IMR-90 (cell line): ENCODE measurements around the gene TNRC6A. TPM values are rescaled to one million over a fixed set of nuclear protein-coding genes. Genes with fewer than 3 reads are reported as not detected.

Experiments used
- ATAC-seq: fragments of 200-7000 bp; cut with Tn5 transposase; 2 replicates; pipeline ENCODE4 v1.9.1; 2020; ENCODE audit warnings: low read depth, mild to moderate bottlenecking, moderate library complexity
- BruUV-seq: library from RNA; stranded (reverse); fragments of 400-500 nt; replicated peaks from 2 replicates; lab custom pipeline; 2021; lab: Mats Ljungman, UMichigan
- CTCF ChIA-PET: fragments of 300-600 bp; formaldehyde crosslinking; extraction: SDS; loops from one replicate; lab custom pipeline; 2021; ENCODE audit warnings: antibody characterized with exemption; lab: Yijun Ruan, JAX
- POLR2A ChIA-PET: fragments of 300-600 bp; sonication (Branson Sonifier 250); formaldehyde crosslinking; loops from one replicate; lab custom pipeline; 2022; ENCODE audit warnings: antibody characterized with exemption; ENCODE audit not compliant: unreplicated experiment; lab: Charles Lee
- DNase-seq: peaks from one replicate; pipeline ENCODE4 v3.0.0; 2013
- H2AFZ ChIP-seq: replicated peaks from 2 replicates; pipeline ENCODE3; 2013; ENCODE audit warnings: low read length, mild to moderate bottlenecking; ENCODE audit not compliant: poor library complexity
- H2AK5ac ChIP-seq: 2 replicates; pipeline ENCODE4 v1.6.1; 2013; ENCODE audit warnings: low read depth, low read length, inconsistent platforms
- H2AK9ac ChIP-seq: replicated peaks from 2 replicates; pipeline ENCODE3; 2013; ENCODE audit warnings: mild to moderate bottlenecking, low read depth, low read length, moderate library complexity; ENCODE audit not compliant: poor library complexity
- H2BK120ac ChIP-seq: 2 replicates; pipeline ENCODE4 v1.6.1; 2013; ENCODE audit warnings: low read depth, low read length, inconsistent platforms
- H2BK15ac ChIP-seq: 3 replicates; pipeline ENCODE4 v1.6.1; 2013; ENCODE audit warnings: low read depth, low read length, inconsistent platforms
- H2BK20ac ChIP-seq: 2 replicates; pipeline ENCODE4 v1.6.1; 2013; ENCODE audit warnings: low read depth, mild to moderate bottlenecking, inconsistent platforms, low read length, moderate library complexity
- H2BK5ac ChIP-seq: 2 replicates; pipeline ENCODE4 v1.6.1; 2013; ENCODE audit warnings: mild to moderate bottlenecking, low read depth, low read length, inconsistent platforms; ENCODE audit not compliant: poor library complexity, severe bottlenecking
- H3K14ac ChIP-seq: replicated peaks from 2 replicates; pipeline ENCODE4 v1.6.1; 2013; ENCODE audit warnings: low read depth, low read length, inconsistent platforms
- H3K18ac ChIP-seq: 2 replicates; pipeline ENCODE4 v1.6.1; 2013; ENCODE audit warnings: low read depth, low read length, control low read depth
- H3K23ac ChIP-seq: 2 replicates; pipeline ENCODE4 v1.6.1; 2013; ENCODE audit warnings: low read depth, low read length, inconsistent platforms
- H3K27ac ChIP-seq: 2 replicates; pipeline ENCODE4 v1.5.1; 2013; ENCODE audit warnings: mild to moderate bottlenecking, control low read depth, low read length; ENCODE audit not compliant: insufficient read depth
- H3K27me3 ChIP-seq: 2 replicates; pipeline ENCODE4 v1.6.1; 2013; ENCODE audit warnings: low read length; ENCODE audit not compliant: control insufficient read depth, insufficient read depth
- H3K36me3 ChIP-seq: 2 replicates; pipeline ENCODE4 v1.6.1; 2013; ENCODE audit warnings: low read length, mixed read lengths; ENCODE audit not compliant: control insufficient read depth, insufficient read depth
- H3K4ac ChIP-seq: 2 replicates; pipeline ENCODE4 v1.6.1; 2013; ENCODE audit warnings: low read depth, low read length, inconsistent platforms
- H3K4me1 ChIP-seq: 2 replicates; pipeline ENCODE4 v1.6.1; 2013; ENCODE audit warnings: low read length, mixed read lengths; ENCODE audit not compliant: control insufficient read depth, insufficient read depth
- H3K4me2 ChIP-seq: 2 replicates; pipeline ENCODE4 v1.6.1; 2013; ENCODE audit warnings: low read depth, mild to moderate bottlenecking, control low read depth, low read length, moderate library complexity
- H3K4me3 ChIP-seq: 2 replicates; pipeline ENCODE4 v1.5.1; 2013; ENCODE audit warnings: low read depth, mild to moderate bottlenecking, control low read depth, low read length, moderate library complexity; ENCODE audit not compliant: insufficient read depth
- H3K56ac ChIP-seq: 2 replicates; pipeline ENCODE4 v1.6.1; 2013; ENCODE audit warnings: low read length, inconsistent platforms; ENCODE audit not compliant: insufficient read depth; ENCODE audit errors: extremely low read depth
- H3K79me1 ChIP-seq, 2 experiments: 2 replicates each; pipeline ENCODE4 v1.6.1; 2013; ENCODE audit warnings: low read length in 2 of 2, inconsistent platforms in 1 of 2, low read depth in 1 of 2
- H3K9ac ChIP-seq: 2 replicates; pipeline ENCODE4 v1.6.1; 2013; ENCODE audit warnings: low read depth, low read length, control low read depth
- H3K9me1 ChIP-seq: 2 replicates; pipeline ENCODE4 v1.6.1; 2013; ENCODE audit warnings: low read length, inconsistent platforms; ENCODE audit not compliant: insufficient read depth
- H3K9me3 ChIP-seq: 2 replicates; pipeline ENCODE4 v1.6.1; 2013; ENCODE audit warnings: low read length; ENCODE audit not compliant: control insufficient read depth, insufficient read depth
- H4K20me1 ChIP-seq: 2 replicates; pipeline ENCODE4 v1.6.1; 2013; ENCODE audit warnings: low read length, inconsistent platforms; ENCODE audit not compliant: insufficient read depth
- H4K5ac ChIP-seq: 2 replicates; pipeline ENCODE4 v1.6.1; 2013; ENCODE audit warnings: mild to moderate bottlenecking, low read depth, low read length, control low read depth
- H4K8ac ChIP-seq, 2 experiments: 2 replicates each; pipeline ENCODE4 v1.6.1; 2013; ENCODE audit warnings: low read depth in 2 of 2, low read length in 2 of 2, control low read depth in 1 of 2, inconsistent platforms in 1 of 2
- H4K91ac ChIP-seq: 2 replicates; pipeline ENCODE4 v1.6.1; 2013; ENCODE audit warnings: low read depth, low read length, inconsistent platforms; ENCODE audit not compliant: insufficient read depth
- BHLHE40 ChIP-seq: fragments of 150-350 bp; IDR thresholded peaks from 2 replicates; pipeline ENCODE4 v1.6.1; 2016; ENCODE audit warnings: mild to moderate bottlenecking, low read depth, low read length
- CEBPB ChIP-seq: IDR thresholded peaks from 2 replicates; pipeline ENCODE4 v1.6.1; 2012; ENCODE audit warnings: low read depth, low read length, improper control_type of control experiment
- CTCF ChIP-seq: conservative IDR thresholded peaks from 2 replicates; pipeline ENCODE4 v1.5.1; 2012; ENCODE audit warnings: mild to moderate bottlenecking, low read depth, low read length, improper control_type of control experiment
- ELK1 ChIP-seq: fragments of 150-350 bp; IDR thresholded peaks from 2 replicates; pipeline ENCODE4 v1.6.1; 2016; ENCODE audit warnings: low read depth, mild to moderate bottlenecking, low read length, moderate library complexity, borderline replicate concordance
- MAFK ChIP-seq: IDR thresholded peaks from 2 replicates; pipeline ENCODE4 v1.6.1; 2012; ENCODE audit warnings: low read depth, low read length, improper control_type of control experiment
- MXI1 ChIP-seq: IDR thresholded peaks from 2 replicates; pipeline ENCODE4 v1.6.1; 2012; ENCODE audit warnings: low read depth, mild to moderate bottlenecking, low read length, moderate library complexity, borderline replicate concordance
- NFE2L2 ChIP-seq: fragments of 150-350 bp; IDR thresholded peaks from 2 replicates; pipeline ENCODE4 v1.6.1; 2016; ENCODE audit warnings: low read depth, mild to moderate bottlenecking, low read length
- POLR2A ChIP-seq: IDR thresholded peaks from 2 replicates; pipeline ENCODE4 v1.6.1; 2012; ENCODE audit warnings: mild to moderate bottlenecking, low read depth, low read length
- USF2 ChIP-seq: fragments of 150-350 bp; IDR thresholded peaks from 2 replicates; pipeline ENCODE4 v1.6.1; 2017; ENCODE audit warnings: mild to moderate bottlenecking, antibody characterized with exemption, low read length, low read depth
- WGBS, 2 experiments: methylation state at CpG; one replicate each; pipeline versions ENCODE4 v1.1.5 to v1.1.7; 2013; ENCODE audit warnings: missing lambda C conversion rate in 2 of 2; ENCODE audit not compliant: insufficient read length in 1 of 2; ENCODE audit errors: extremely low coverage in 2 of 2; 5-methylcytosine and 5-hydroxymethylcytosine counted together
- dilution Hi-C: fragments of 300-500 bp; cut with HindIII; formaldehyde crosslinking; loops from one replicate; pipeline ENCODE4 v1.14.3; 2018; ENCODE audit warnings: low sequenced_read_pairs; ENCODE audit not compliant: unreplicated experiment
- in situ Hi-C: fragments of 300-500 bp; cut with MboI; formaldehyde crosslinking; loops from 3 replicates; pipeline ENCODE4 v1.14.3; 2019; ENCODE audit warnings: low sequenced_read_pairs, inconsistent platforms, mixed read lengths
- intact Hi-C: fragments of 100-400 bp; cut with micrococcal nuclease; formaldehyde crosslinking; loops from 2 replicates; pipeline ENCODE4 v1.10.0; 2022
- polyA plus RNA-seq, 3 experiments: library from polyadenylated mRNA; depleted of rRNA; stranded (reverse); fragments of >200 nt; gene quantifications; 2 replicates each; pipeline ENCODE4 v1.2.3, GENCODE V29; 2012; ENCODE audit warnings: low replicate concordance in 1 of 3
- total RNA-seq: library from RNA; depleted of rRNA; stranded (reverse); fragments of >200 nt; gene quantifications from 2 replicates; pipeline ENCODE4 v1.2.3, GENCODE V29; 2012

Gene TNRC6A
- total and polyA plus RNA-seq, 2 of the 4 experiments (the other 2 are of a cell fraction), result 32.4 to 42.3 TPM

GRCh38 chr16:24846548-24847357, 117.3 kb downstream of the TNRC6A start (continued):
- no peak for TF ChIP-seq ELK1

- H3K27me3 ChIP-seq, result no peaks in the 10 kb centered on the region
- H3K4me2 ChIP-seq, result no peak overlapping the region
- BruUV-seq, result no TSS peak
- no peak overlapping the region for H2AK9ac ChIP-seq
- WGBS, 2 experiments, result no CpG with 5 or more reads among the region's 3 CpGs
- no peak overlapping the region for H2BK15ac ChIP-seq
- no peak overlapping the region for H2BK120ac ChIP-seq
- intact Hi-C loops, result no loop called here
- no peak overlapping the region for H3K56ac ChIP-seq
- H2BK5ac ChIP-seq, result no peak overlapping the region
- no peak overlapping the region for H4K5ac ChIP-seq
- no peak for DNase-seq
- peaks cover 7% of the 10 kb centered on the region for H3K4me1 ChIP-seq
- POLR2A ChIA-PET, result no interaction called here
- H4K91ac ChIP-seq, result no peak overlapping the region
- in situ Hi-C loops, result no loop called here
- CTCF ChIA-PET, result no interaction called here
- no peak overlapping the region for H2AK5ac ChIP-seq
- no peak overlapping the region for H4K8ac ChIP-seq
- no peaks in the 10 kb centered on the region for H3K36me3 ChIP-seq
- H3K14ac ChIP-seq, result no peak overlapping the region
- H3K23ac ChIP-seq, result no peak overlapping the region
- H2BK20ac ChIP-seq, result peak overlapping the region; percentile 53; the same call in 1 of the 2 replicates
- H3K9me3 ChIP-seq, result no peaks in the 10 kb centered on the region
- no peak overlapping the region for H3K18ac ChIP-seq
- no peak overlapping the region for H3K4ac ChIP-seq
- peaks cover 19% of the 10 kb centered on the region for H3K9me1 ChIP-seq
- no peak overlapping the region for H2AFZ ChIP-seq
- no peak overlapping the region for H3K9ac ChIP-seq
- TF ChIP-seq MXI1 (no peak), CEBPB (no peak), POLR2A (no peak), NFE2L2 (no peak), MAFK (no peak), CTCF (no peak), BHLHE40 (no peak), USF2 (no peak)
- H3K79me1 ChIP-seq, result no peaks in the 10 kb centered on the region
- no peak overlapping the region for H3K4me3 ChIP-seq
- no peak for ATAC-seq
- dilution Hi-C loops, result no loop called here
- no peaks in the 10 kb centered on the region for H4K20me1 ChIP-seq
- no peak overlapping the region for H3K27ac ChIP-seq
These were observed 117.9 kb downstream of the TNRC6A start for GRCh38 chr16:24847358-24847664.
